Liver (tissue), 9 donors: ENCODE measurements around the gene SPATS2L. TPM values are rescaled to one million over a fixed set of nuclear protein-coding genes. Genes with fewer than 3 reads are reported as not detected.

Experiments
- DNase-seq: peaks from one replicate; pipeline ENCODE4 v3.0.0-alpha.2; 2017; ENCODE audit warnings: low spot score
- H3K27ac ChIP-seq, 2 donors: one replicate each; pipeline ENCODE4 v1.7.0; 2013; ENCODE audit warnings: inconsistent platforms in 2 of 2, low read length in 2 of 2, control low read depth in 1 of 2, low read depth in 1 of 2, mild to moderate bottlenecking in 1 of 2
- H3K27me3 ChIP-seq, 4 donors: one replicate each; pipeline versions ENCODE4 v1.6.1 to v1.7.0; 2013; ENCODE audit warnings: low read length in 3 of 4, inconsistent platforms in 1 of 4, mild to moderate bottlenecking in 1 of 4, moderate library complexity in 1 of 4; ENCODE audit not compliant: control insufficient read depth in 4 of 4, insufficient read depth in 4 of 4
- H3K36me3 ChIP-seq, 4 donors: one replicate each; pipeline versions ENCODE4 v1.6.1 to v1.7.0; 2013; ENCODE audit warnings: low read length in 3 of 4, mild to moderate bottlenecking in 3 of 4, low read depth in 1 of 4, moderate library complexity in 1 of 4; ENCODE audit not compliant: control insufficient read depth in 4 of 4, insufficient read depth in 3 of 4
- H3K4me1 ChIP-seq, 4 donors: one replicate each; pipeline versions ENCODE4 v1.6.1 to v1.7.0; 2013; ENCODE audit warnings: low read length in 3 of 4, mild to moderate bottlenecking in 3 of 4, moderate library complexity in 1 of 4; ENCODE audit not compliant: control insufficient read depth in 4 of 4, insufficient read depth in 4 of 4
- H3K4me3 ChIP-seq, 3 donors: one replicate each; pipeline versions ENCODE4 v1.6.1 to v1.7.0; 2013; ENCODE audit warnings: low read length in 3 of 3, control low read depth in 1 of 3, low read depth in 1 of 3, mild to moderate bottlenecking in 1 of 3
- H3K9ac ChIP-seq, 2 donors: one replicate each; pipeline ENCODE4 v1.7.0; 2013; ENCODE audit warnings: low read length in 2 of 2, mild to moderate bottlenecking in 2 of 2, moderate library complexity in 2 of 2, control low read depth in 1 of 2, low read depth in 1 of 2
- H3K9me3 ChIP-seq, 4 donors: one replicate each; pipeline versions ENCODE4 v1.6.1 to v1.7.0; 2013; ENCODE audit warnings: low read length in 3 of 4; ENCODE audit not compliant: control insufficient read depth in 4 of 4
- ATF3 ChIP-seq: IDR thresholded peaks from 2 replicates; pipeline ENCODE4 v1.6.1; 2016; ENCODE audit warnings: antibody characterized with exemption
- CTCF ChIP-seq: fragments of 150-350 bp; IDR thresholded peaks from 2 replicates; pipeline ENCODE4 v1.5.1; 2017; ENCODE audit warnings: improper control_type of control experiment, low read depth, low read length; ENCODE audit not compliant: missing input control
- EGR1 ChIP-seq, 2 donors: IDR thresholded peaks; 2 replicates each; pipeline ENCODE4 v1.6.1; 2016 to 2018; ENCODE audit warnings: antibody characterized with exemption in 2 of 2, low read depth in 2 of 2
- FOXA1 ChIP-seq: IDR thresholded peaks from 2 replicates; pipeline ENCODE4 v1.6.1; 2016; ENCODE audit warnings: antibody characterized with exemption
- FOXA2 ChIP-seq: IDR thresholded peaks from 2 replicates; pipeline ENCODE4 v1.6.1; 2016; ENCODE audit warnings: antibody characterized with exemption
- GABPA ChIP-seq, 2 donors: IDR thresholded peaks in 1 of 2; conservative IDR thresholded peaks in 1 of 2; 2 replicates each; pipeline ENCODE4 v1.6.1; 2016; ENCODE audit warnings: antibody characterized with exemption in 2 of 2, mild to moderate bottlenecking in 1 of 2, moderate library complexity in 1 of 2
- HNF4A ChIP-seq, 2 donors: conservative IDR thresholded peaks; 2 replicates each; pipeline ENCODE4 v1.6.1; 2016; ENCODE audit warnings: antibody characterized with exemption in 2 of 2, mild to moderate bottlenecking in 2 of 2
- HNF4G ChIP-seq: IDR thresholded peaks from 2 replicates; pipeline ENCODE4 v1.6.1; 2016; ENCODE audit warnings: antibody characterized with exemption
- RAD21 ChIP-seq, 2 donors: IDR thresholded peaks; 2 replicates each; pipeline ENCODE4 v1.6.1; 2016; ENCODE audit warnings: antibody characterized with exemption in 2 of 2, mild to moderate bottlenecking in 2 of 2
- RXRA ChIP-seq, 2 donors: IDR thresholded peaks; 2 replicates each; pipeline ENCODE4 v1.6.1; 2017 to 2018; ENCODE audit warnings: antibody characterized with exemption in 2 of 2, mild to moderate bottlenecking in 1 of 2
- SP1 ChIP-seq: IDR thresholded peaks from 2 replicates; pipeline ENCODE4 v1.6.1; 2018; ENCODE audit warnings: antibody characterized with exemption, mild to moderate bottlenecking
- TAF1 ChIP-seq: conservative IDR thresholded peaks from 2 replicates; pipeline ENCODE4 v1.6.1; 2016; ENCODE audit warnings: antibody characterized with exemption, mild to moderate bottlenecking
- YY1 ChIP-seq: IDR thresholded peaks from 2 replicates; pipeline ENCODE4 v1.6.1; 2016; ENCODE audit warnings: antibody characterized with exemption, mild to moderate bottlenecking
- WGBS: extraction: QIAGEN DNeasy Blood & Tissue Kit; methylation state at CpG from one replicate; pipeline ENCODE4 v1.1.7; 2013; 5-methylcytosine and 5-hydroxymethylcytosine counted together
- polyA plus RNA-seq, 2 donors: library from polyadenylated mRNA; stranded (reverse) in 1 of 2; unstranded in 1 of 2; fragments of 200-250 nt in 1 of 2; fragments of >200 nt in 1 of 2; fragmentation: Nextera tagmentation in 1 of 2; extraction: Ambion mirVana in 1 of 2; gene quantifications; one replicate each; pipeline versions ENCODE4 v1.2.1 to v1.2.3, GENCODE V29; 2013 to 2015
- total RNA-seq, 2 donors: library from RNA; depleted of rRNA; stranded (reverse); fragments of >200 nt; gene quantifications; one replicate each; pipeline ENCODE4 v1.2.3, GENCODE V29; 2014
- TF ChIP-seq, protein P1 (sequence below): IDR thresholded peaks from 2 replicates; pipeline ENCODE4 v1.6.1; 2016; ENCODE audit warnings: antibody characterized with exemption, mild to moderate bottlenecking
- TF ChIP-seq, protein P2 (sequence below): IDR thresholded peaks from 2 replicates; pipeline ENCODE4 v1.6.1; 2016; ENCODE audit warnings: antibody characterized with exemption
- donor health status: healthy.
- donor health status: healthy.
- donor health status: healthy.
- donor health status: healthy.
- donor health status: healthy.

Gene SPATS2L
- total and polyA plus RNA-seq, 4 donors = 31.4 to 49.9 (median 42.4) TPM

GRCh38 chr2:200492656-200493055, 186.2 kb downstream of the SPATS2L start:
- Histone ChIP-seq H3K27me3 (no peaks in the 10 kb centered on the region), H3K9ac (no peak overlapping the region), H3K36me3 (peaks cover 1 to 31% (median 15%) of the 10 kb centered on the region in 4 donors), H3K4me3 (no peak overlapping the region), H3K27ac (no peak overlapping the region), H3K9me3 (no peaks in the 10 kb centered on the region), H3K4me1 (no peaks in the 10 kb centered on the region)
- no peak for TF ChIP-seq EGR1 (IDR thresholded peaks at IDR 0.05; ENCODE audit: low read depth in 2 of 2)
- no peak for TF ChIP-seq TAF1
- no peak for TF ChIP-seq RAD21 (IDR thresholded peaks at IDR 0.05)
- TF ChIP-seq FOXA1 = no peak
- no peak for TF ChIP-seq CTCF
- TF ChIP-seq YY1 = no peak
- no peak for DNase-seq

DNA sequence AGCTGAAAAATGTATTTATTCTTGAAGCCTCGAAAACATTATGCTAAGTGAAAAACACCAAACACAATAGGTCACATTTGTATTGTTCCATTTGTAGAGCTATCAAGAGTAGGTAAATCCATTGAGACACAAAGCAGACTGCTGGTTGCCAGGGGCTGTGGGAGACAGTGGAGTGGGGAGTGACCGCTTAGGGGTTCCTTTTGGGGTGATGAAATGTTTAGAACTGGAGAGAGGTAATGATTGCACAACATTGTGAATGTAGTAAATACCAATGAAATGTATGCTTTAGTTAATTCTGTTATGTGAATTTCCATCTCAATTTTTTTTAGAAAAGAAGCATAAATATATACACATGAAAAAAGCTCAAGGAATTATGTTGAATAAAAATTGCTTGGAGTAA, 187.6 kb downstream of the SPATS2L start:
- Histone ChIP-seq H3K27me3 (no peaks in the 10 kb centered on the region), H3K4me1 (no peaks in the 10 kb centered on the region), H3K9me3 (no peaks in the 10 kb centered on the region), H3K9ac (no peak overlapping the region), H3K4me3 (no peak overlapping the region), H3K27ac (no peak overlapping the region), H3K36me3 (peaks cover 1 to 32% (median 20%) of the 10 kb centered on the region in 4 donors)
- TF ChIP-seq, protein P1, sequence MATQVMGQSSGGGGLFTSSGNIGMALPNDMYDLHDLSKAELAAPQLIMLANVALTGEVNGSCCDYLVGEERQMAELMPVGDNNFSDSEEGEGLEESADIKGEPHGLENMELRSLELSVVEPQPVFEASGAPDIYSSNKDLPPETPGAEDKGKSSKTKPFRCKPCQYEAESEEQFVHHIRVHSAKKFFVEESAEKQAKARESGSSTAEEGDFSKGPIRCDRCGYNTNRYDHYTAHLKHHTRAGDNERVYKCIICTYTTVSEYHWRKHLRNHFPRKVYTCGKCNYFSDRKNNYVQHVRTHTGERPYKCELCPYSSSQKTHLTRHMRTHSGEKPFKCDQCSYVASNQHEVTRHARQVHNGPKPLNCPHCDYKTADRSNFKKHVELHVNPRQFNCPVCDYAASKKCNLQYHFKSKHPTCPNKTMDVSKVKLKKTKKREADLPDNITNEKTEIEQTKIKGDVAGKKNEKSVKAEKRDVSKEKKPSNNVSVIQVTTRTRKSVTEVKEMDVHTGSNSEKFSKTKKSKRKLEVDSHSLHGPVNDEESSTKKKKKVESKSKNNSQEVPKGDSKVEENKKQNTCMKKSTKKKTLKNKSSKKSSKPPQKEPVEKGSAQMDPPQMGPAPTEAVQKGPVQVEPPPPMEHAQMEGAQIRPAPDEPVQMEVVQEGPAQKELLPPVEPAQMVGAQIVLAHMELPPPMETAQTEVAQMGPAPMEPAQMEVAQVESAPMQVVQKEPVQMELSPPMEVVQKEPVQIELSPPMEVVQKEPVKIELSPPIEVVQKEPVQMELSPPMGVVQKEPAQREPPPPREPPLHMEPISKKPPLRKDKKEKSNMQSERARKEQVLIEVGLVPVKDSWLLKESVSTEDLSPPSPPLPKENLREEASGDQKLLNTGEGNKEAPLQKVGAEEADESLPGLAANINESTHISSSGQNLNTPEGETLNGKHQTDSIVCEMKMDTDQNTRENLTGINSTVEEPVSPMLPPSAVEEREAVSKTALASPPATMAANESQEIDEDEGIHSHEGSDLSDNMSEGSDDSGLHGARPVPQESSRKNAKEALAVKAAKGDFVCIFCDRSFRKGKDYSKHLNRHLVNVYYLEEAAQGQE = no peak
- TF ChIP-seq SP1 = no peak
- no peak for TF ChIP-seq FOXA1
- no peak for TF ChIP-seq HNF4G
- no peak for TF ChIP-seq RAD21 (IDR thresholded peaks at IDR 0.05)
- TF ChIP-seq CTCF = no peak
- 97% methylated on average over 2 of the region's 2 CpGs for WGBS
- DNase-seq = no peak

DNA sequence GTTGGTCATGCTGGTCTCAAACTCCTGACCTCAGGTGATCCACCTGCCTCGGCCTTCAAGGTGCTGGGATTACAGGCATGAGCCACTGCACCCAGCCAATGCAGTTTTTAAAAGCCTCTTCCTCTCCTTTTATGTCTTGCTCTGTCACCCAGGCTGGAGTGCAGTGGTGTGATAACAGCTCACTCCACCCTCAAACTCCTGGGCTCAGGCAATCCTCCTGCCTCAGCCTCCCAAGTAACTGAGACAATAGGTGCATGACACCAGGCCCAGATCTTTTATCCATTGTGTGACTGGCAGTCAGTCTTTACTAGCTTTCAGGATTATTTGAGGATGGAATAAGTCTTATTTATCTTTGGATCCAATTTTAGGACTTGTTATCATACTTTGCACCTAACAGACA, 190.2 kb downstream of the SPATS2L start:
- H3K4me1 ChIP-seq = no peaks in the 10 kb centered on the region
- no peaks in the 10 kb centered on the region for H3K9me3 ChIP-seq
- WGBS = 97% methylated on average over 1 of the region's 1 CpG

More for the DNA sequence above, 190.2 kb downstream of the SPATS2L start:
- Histone ChIP-seq H3K27me3 (no peaks in the 10 kb centered on the region), H3K27ac (no peak overlapping the region), H3K9ac (no peak overlapping the region), H3K36me3 (peaks cover 0 to 19% (median 9%) of the 10 kb centered on the region in 4 donors), H3K4me3 (no peak overlapping the region)
- no peak for DNase-seq
- TF ChIP-seq HNF4G (no peak), TAF1 (no peak), FOXA2 (no peak), SP1 (no peak), GABPA (IDR thresholded peaks at IDR 0.05 in 1 of 2, conservative IDR thresholded peaks at IDR 0.05 in 1 of 2) (no peak), RXRA (IDR thresholded peaks at IDR 0.05) (no peak), HNF4A (conservative IDR thresholded peaks at IDR 0.05) (no peak), ATF3 (no peak)
- TF ChIP-seq, protein P2, sequence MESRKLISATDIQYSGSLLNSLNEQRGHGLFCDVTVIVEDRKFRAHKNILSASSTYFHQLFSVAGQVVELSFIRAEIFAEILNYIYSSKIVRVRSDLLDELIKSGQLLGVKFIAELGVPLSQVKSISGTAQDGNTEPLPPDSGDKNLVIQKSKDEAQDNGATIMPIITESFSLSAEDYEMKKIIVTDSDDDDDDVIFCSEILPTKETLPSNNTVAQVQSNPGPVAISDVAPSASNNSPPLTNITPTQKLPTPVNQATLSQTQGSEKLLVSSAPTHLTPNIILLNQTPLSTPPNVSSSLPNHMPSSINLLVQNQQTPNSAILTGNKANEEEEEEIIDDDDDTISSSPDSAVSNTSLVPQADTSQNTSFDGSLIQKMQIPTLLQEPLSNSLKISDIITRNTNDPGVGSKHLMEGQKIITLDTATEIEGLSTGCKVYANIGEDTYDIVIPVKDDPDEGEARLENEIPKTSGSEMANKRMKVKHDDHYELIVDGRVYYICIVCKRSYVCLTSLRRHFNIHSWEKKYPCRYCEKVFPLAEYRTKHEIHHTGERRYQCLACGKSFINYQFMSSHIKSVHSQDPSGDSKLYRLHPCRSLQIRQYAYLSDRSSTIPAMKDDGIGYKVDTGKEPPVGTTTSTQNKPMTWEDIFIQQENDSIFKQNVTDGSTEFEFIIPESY = no peak
